Measurements from ENCODE around the gene AKT1. TPM values are rescaled to one million over a fixed set of nuclear protein-coding genes. Genes with fewer than 3 reads are reported as not detected.
A peak's percentile ranks its signal among the peaks of the same experiment; 100 is the strongest.

Gene AKT1
- total and polyA plus RNA-seq, 2 of the 13 experiments (the other 11 are each of a cell fraction or from before 2014, with no cell fraction given), result 96.2 to 116 TPM

DNA sequence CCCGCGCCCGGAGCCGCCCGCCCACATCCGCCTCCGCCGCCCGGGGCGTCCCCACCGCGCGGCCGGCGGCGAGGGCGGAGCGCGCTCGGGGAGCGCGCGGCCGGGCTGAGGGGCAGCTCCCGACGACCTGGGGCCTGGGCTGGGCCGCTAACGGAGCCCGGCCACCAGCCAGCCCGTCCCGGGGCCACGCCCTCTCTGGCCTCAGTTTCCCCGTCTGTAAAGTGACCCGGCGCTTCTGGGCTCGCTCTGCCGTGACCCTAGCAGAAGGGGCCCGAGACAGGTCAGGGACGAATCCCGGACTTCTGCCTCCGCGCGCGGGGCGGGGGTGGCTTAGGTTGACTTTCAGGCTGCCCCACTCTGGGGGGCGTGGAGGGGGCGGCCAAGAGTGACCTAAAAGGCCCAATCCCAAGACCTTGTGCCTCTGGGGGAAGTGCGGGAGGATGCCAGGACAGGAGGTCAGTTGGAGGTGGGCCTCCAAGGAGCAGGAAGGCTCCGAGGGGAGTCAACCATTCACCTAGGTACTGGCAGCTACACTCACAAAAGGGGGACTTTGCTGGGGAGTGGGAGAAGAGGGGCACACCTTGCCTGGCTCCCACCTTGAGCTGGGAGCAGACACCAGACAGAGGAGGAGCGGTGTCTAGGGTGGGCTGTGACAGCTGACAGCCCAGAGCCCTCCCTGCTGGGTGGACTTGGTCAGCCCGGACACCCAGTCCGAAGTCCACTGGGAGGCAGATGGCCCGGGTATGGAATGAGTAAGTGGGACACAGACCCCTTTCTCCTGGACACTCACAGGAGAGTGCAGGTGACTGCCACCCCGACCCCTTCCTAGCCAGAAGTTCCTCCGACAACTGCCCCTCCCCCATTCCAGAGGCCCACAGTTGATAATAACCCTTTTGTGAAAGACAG lies 486 bp upstream of the AKT1 start (continued):
- TF ChIP-seq MAFF (IDR thresholded peaks at IDR 0.05; ENCODE audit: low read depth, low read length) (no peak), ZFP82 (CRISPR knock-in tag; IDR thresholded peaks at IDR 0.05; ENCODE audit: borderline replicate concordance) (no peak), ZNF768 (CRISPR knock-in tag; IDR thresholded peaks at IDR 0.05) (no peak), PLSCR1 (CRISPR knock-in tag; IDR thresholded peaks at IDR 0.05; ENCODE audit: borderline replicate concordance) (no peak), DPF2 (CRISPR knock-in tag; IDR thresholded peaks at IDR 0.05; ENCODE audit: borderline replicate concordance, low read depth) (no peak), ZNF776 (CRISPR knock-in tag; IDR thresholded peaks at IDR 0.05) (0 out of 2 replicates have a peak, but pooled peaks have one; percentile 49), ASH2L (IDR thresholded peaks at IDR 0.05; ENCODE audit: insufficient read length, low read depth, low read length) (peak; percentile 58), ZBTB21 (CRISPR knock-in tag; IDR thresholded peaks at IDR 0.05) (no peak), TRIM24 (CRISPR knock-in tag; IDR thresholded peaks at IDR 0.05) (no peak), ZNF441 (CRISPR knock-in tag; IDR thresholded peaks at IDR 0.05; ENCODE audit: borderline replicate concordance) (no peak), NFKBIZ (CRISPR knock-in tag; IDR thresholded peaks at IDR 0.05) (no peak), PAXIP1 (CRISPR knock-in tag; conservative IDR thresholded peaks at IDR 0.05) (peak; percentile 63), ZNF501 (CRISPR knock-in tag; IDR thresholded peaks at IDR 0.05) (no peak), CERS6 (CRISPR knock-in tag; IDR thresholded peaks at IDR 0.05) (no peak), HBP1 (CRISPR knock-in tag; IDR thresholded peaks at IDR 0.05; ENCODE audit: low read depth) (no peak), ZNF513 (CRISPR knock-in tag; conservative IDR thresholded peaks at IDR 0.05) (no peak), MED8 (CRISPR knock-in tag; IDR thresholded peaks at IDR 0.05; ENCODE audit: insufficient replicate concordance) (no peak), ZNF577 (CRISPR knock-in tag; IDR thresholded peaks at IDR 0.05; ENCODE audit: borderline replicate concordance, low read depth) (no peak), ZNF468 (CRISPR knock-in tag; IDR thresholded peaks at IDR 0.05) (no peak), ZSCAN20 (CRISPR knock-in tag; IDR thresholded peaks at IDR 0.05; ENCODE audit: borderline replicate concordance) (no peak)
